GM19193 (cell line): Measurements from ENCODE around the gene NUSAP1.

Experiments
- POLR2A ChIP-seq: IDR thresholded peaks from 4 replicates; pipeline ENCODE4 v1.6.1; 2011; ENCODE audit not compliant: insufficient read depth, insufficient read length; ENCODE audit errors: extremely low read depth

Gene NUSAP1

DNA sequence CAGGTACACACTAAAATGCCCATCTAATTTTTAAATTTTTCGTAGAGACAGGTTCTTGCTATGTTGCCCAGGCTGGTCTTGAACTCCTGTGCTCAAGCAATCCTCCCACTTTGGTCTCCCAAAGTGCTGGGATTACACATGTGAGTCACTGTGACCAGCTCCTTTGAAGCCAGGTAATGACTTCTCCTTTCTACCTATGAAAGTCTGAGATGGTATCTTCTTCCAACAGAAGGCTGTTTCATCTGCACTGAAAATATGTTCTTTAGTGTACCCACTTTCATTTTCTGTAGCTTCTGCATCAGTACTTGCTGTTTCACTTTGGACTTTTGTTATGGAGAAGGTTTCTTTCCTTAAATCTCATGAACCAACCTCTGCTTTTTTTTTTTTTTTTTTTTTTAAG, 9.1 kb upstream of the NUSAP1 start:
- no peak for TF ChIP-seq POLR2A

DNA sequence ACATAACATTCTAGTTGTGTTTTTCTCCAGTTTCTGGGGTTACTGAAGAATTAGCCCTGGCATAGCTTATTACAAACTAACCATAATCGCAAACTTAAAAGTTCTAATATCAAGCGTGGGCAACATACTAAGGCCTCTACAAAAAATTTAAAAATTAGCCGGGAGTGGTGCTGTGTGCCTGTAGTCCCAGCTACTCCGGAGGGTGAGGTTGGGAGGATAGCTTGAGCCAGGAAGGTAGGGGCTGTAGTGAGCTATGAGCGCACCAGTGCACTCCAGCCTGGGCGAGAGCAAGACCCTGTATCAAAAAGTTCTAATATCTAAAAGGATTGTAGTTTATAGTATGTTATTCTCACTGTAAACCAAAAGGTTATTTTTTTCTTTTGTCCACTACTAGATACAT, 1.4 kb upstream of the NUSAP1 start:
- TF ChIP-seq POLR2A = no peak

DNA sequence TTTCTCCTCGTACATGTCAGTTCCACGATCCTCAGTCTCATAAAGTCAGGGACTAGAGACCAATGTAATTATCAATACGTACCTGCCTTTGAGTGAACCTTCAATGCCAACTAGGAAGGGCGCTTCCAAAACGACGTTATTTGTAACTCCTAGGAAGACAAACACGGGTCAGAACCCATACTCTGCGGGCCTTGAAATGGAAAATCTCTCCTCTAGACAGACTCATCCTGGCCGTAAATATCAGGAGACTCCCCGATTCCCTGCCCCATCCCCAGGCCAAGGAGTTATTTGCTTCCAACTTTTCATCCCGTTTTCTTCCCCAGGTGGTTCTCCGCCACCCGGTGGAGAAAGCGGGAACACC, 868 bp upstream of the NUSAP1 start:
- no peak for TF ChIP-seq POLR2A

DNA sequence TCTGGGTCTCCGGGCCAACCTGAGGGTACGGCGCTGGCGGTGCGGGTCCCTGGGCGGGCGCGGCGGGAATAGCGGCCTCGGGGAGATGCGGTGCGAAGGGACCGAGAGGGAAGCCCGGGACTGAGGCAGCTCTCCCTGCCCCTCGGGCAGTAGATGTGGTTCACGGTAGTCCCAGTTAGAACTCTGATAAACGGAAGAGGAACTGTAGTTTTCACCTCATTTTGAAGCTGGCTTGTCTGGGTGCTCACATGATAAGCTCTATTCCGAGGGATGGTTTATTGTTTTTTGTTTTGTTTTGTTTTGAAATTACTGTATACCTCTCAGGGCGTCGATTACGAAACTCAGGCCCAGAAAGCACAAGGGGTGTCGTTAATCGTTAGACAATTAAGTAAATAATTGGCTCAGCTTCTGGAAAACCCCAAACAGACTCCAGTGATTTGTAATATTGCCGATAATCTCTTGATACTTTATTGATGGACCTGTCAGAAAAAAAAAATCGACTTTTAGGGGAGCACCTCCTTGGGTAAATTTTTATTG, 413 bp downstream of the NUSAP1 start:
- no peak for TF ChIP-seq POLR2A

DNA sequence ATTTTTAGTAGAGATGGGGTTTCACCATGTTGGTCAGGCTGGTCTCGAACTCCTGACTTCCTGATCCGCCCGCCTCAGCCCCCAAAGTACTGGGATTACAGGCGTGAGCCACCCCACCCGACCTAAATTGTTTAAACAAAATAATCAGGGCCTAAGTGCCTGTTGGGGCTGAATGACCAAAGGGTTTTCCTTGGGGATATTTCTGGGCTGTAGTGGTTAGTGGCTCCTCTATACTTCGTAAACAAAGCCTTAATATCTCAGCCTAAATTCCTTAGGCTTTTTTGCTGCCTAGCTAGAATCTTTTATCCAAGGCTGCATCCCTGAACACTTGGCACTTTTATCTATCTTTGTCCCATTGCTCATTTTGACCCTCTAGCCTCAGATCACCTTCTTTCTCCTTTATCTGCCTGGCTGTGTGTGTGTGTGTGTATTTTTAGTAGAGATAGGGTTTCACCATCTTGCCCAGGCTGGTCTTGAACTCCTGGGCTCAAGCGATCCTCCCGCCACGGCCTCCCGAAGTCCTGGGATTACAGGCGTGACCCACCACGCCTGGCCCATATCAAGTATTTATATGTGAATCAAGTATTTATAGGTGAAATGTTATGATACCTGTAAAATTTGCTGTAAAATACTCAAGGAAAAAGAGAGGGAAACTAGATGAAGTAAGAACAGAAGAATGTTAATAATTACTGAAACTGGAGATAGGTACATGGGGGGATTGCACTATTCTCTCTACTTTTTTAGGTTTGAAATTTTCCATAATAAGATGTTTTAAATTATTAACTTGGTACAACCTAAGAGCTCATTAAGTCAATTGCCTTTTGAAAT, 1.8 kb downstream of the NUSAP1 start:
- no peak for TF ChIP-seq POLR2A

DNA sequence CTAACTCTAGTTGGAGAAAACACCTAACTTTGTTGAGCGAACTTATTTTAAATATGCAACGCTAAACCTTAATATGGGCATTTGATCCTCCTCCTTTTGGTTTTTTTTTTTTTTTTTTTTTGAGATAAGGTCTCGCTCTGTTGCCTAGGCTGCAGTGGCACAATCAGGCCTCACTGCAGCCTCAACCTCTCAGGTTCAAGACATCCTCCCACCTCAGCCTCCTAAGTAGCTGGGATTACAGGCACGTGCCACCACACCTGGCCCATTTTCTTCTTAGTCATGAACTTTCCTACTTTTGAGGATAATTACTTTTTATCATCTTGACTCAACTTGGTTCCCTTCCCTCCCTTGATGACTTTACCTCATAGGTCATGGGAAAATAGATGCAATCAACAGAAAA, 3.9 kb downstream of the NUSAP1 start:
- TF ChIP-seq POLR2A = no peak

DNA sequence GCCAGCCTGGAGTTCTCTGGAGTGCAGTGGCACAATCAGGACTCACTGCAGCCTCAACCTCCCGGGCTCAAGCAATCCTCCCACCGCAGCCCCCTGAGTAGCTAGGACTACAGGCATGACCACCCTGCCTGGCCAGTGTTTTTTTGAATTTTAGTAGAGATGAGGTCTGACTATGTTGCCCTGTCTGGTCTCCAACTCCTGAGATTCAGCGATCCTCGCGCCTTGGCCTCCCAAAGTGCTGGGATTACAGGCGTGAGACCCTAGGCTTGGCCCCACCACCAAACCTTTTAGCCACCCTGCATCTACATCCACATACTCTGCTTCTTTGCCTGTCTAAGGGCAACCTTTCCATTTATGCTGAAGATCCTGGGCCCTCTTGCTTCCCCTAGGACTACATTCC, 4.4 kb downstream of the NUSAP1 start:
- no peak for TF ChIP-seq POLR2A

DNA sequence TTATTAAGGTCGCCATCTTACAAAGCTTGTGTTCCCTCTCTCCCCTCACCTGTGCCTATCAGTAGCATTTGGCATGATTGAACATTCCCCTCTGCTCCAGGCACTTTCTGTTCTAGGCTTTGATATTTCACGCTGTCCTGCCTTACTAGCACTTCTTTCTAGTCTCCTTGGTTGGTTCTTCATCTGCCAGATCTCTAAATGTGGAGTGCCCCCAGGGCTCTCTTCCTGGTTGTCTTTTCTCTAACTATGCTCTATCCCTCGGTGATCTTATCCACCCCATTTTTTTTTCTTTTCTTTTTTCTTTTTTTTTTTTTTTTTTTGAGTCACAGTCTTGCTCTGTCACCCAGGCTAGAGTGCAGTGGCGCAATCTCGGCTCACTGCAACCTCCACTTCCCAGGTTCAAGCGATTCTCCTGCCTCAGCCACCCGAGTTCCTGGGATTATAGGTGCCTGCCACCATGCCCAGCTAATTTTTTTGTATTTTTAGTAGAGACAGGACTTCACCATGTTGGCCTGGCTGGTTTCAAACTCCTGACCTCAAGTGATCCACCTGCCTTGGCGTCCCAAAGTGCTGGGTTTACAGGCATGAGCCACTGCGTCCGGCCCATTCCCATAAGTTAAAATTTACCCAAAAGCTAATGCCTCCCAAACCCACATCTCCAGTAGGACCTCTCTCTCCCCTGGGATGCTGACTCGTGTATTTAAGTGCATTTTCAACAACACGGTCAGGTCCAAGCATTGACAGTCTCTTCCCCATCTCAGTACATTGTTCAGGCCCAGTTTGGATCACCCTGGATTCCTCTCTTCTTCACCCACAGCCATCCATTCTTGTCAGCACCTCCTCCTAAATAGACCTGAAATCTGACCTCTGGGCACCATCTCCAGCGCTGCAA, 5.2 kb downstream of the NUSAP1 start:
- TF ChIP-seq POLR2A = no peak

DNA sequence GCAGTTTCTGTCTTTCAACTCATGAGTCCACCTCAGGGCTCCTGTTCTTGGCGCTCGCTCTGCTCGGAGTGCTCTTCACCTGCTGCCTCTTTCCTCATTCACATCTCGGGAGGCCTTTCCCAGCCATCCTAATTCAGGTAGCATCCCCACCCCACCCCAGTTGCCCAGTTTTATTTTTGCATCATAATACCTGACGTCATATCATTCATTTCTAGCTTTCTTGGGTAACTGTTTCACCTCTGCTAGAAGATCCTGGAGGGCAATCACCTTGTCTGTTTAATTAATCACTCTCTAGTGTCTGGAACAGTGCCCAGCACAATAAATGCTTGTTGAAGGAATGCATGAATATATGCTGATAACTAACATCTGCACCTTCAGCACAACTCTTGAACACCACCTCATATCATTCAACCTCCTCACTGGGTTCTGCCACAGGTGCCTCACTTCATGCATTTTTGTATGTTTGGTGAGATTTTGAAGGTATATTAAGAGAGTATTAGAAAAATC, 7.6 kb downstream of the NUSAP1 start:
- TF ChIP-seq POLR2A = no peak

DNA sequence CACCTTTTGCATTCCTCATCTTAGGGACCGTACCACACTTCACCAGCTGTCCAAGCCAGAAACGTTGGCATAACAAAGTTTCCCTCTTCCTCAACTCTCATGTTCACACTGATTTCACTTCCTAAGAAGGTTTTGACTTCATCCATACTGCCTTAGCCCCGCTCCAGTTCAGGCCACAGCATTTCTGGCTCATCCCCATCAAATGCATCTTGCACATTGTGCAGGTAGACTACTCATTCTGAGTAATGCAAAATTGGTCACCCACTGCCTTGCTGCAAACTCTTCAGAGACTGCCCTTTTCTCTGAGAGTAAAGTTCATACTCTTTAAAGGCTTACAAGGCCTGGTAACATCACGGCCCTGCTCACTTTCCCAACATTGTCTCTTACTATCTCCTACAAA, 8.8 kb downstream of the NUSAP1 start:
- no peak for TF ChIP-seq POLR2A

DNA sequence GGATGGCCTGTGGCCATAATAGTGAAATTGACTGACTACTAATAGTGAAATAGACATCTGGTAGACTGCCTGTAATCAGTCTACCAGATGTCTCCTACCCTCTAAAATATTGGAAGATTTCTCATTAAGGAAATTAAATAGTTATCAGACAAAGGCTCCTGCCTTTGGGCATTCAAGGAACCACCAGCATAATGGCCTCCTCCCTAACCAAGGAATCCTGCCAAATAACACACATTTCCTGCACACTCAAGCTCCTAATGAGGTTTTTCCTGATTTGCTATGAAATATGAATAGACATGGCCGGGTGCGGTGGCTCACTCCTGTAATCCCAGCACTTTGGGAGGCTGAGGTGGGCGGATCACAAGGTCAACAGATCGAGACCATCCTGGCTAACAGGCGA, 14.6 kb downstream of the NUSAP1 start:
- TF ChIP-seq POLR2A = no peak

DNA sequence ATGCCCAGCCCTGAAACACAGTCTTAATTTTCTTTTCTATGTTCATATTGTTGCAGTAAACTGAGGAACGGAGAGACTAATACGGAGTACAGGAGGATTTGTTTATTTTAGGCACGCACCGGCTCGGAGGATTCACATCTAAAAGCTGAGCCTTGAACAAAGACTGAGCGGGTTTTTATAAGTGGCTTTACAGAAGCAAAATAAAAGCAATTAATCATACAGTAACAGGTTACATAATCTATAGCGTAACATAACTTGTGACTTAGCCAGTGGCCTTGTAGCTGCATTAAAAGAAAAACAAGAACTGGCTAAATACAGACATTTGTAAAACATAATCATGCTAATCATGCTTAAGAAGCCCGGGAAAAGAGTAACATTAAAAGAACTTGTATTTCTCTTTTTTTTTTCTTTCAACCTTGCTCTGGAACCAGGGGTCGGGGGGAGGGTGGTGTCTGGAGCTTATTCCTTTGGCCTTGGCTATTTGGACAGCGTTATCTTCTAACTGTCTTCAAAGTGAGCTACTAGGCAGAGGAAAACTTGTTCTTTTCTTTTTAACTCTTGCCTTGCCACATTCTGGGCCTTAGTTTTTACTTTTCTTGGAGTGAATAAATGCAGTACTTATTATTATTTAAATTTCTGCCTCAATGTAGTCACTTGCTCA, 17.5 kb downstream of the NUSAP1 start:
- no peak for TF ChIP-seq POLR2A

DNA sequence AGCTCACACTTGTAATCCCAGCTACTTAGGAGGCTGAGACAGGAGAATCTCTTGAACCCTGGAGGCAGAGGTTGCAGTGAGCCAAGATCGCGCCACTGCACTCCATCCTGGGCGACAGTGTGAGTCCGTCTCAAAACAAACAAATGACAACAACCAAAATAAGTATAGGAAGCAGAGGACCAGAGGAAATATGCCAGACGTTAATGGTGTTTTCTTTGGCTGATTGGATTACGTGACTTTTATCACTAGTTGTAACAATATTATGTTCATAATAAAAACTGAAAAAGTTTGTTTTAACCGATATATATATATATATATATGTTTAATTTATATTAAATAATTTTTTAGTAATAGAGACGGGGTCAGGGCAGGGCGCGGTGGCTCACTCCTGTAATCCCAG, 21.7 kb downstream of the NUSAP1 start:
- no peak for TF ChIP-seq POLR2A

DNA sequence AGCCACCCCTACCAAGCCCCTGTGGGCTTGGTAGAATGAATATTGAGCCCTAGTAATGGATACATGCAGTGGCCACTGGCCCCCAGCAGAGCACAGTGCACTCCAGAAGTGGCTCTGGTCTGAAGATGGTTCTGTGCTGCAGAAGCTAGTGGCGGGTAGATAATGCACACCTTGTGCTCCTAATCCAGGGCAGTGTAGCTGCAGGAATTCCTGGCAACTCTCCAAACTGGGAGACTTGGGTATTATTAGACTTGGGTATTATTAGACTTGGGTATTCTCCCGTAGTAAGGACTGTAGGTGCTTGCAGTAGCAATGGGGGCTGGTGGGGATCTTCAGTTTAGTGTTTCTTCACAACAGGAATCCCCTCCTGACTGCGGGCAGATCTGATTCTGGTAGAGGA, 34.7 kb downstream of the NUSAP1 start:
- TF ChIP-seq POLR2A = no peak

DNA sequence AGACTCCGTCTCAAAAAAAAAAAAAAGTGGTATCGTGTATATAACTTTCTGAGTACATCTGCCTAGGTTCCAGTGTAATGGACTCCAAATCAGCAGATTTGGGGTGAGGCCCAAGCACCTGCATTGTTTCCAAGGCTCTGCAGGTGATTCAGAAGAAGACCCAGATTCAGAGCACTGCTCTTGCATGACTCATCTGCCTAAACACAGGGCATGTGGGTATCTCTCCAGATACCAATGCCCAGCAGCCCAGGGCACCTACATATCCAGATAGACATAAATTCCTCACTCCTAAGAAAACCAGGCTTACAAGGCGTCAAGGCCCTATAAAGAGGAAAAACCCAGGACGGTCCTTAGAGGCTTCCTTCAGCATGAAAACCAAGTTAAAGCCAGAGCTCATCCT, 45.3 kb downstream of the NUSAP1 start:
- TF ChIP-seq POLR2A = no peak
